HepG2 (cell line): ENCODE data around the gene SEC23IP. TPM values are rescaled to one million over a fixed set of nuclear protein-coding genes. Genes with fewer than 3 reads are reported as not detected.

Experiments used
- CREB1 ChIP-seq, 2 experiments: fragments of 450-650 bp in 1 of 2; IDR thresholded peaks; 2 replicates each; pipeline ENCODE4 v1.6.1; 2016 to 2017; ENCODE audit warnings: control low read depth in 1 of 2, mild to moderate bottlenecking in 1 of 2, missing compliant biosample characterization in 1 of 2, missing genetic modification characterization in 1 of 2
- HNF4G ChIP-seq, 2 experiments: sonication (generic) in 1 of 2; formaldehyde crosslinking in 1 of 2; IDR thresholded peaks; 2 replicates each; pipeline versions ENCODE4 v1.4.0 to v1.6.1; 2011 to 2020; ENCODE audit warnings: borderline replicate concordance in 2 of 2, low read depth in 2 of 2, mild to moderate bottlenecking in 2 of 2, low read length in 1 of 2, missing genetic modification reagents in 1 of 2, moderate library complexity in 1 of 2
- HNRNPK ChIP-seq: fragments of 200-400 bp; formaldehyde crosslinking; IDR thresholded peaks from 2 replicates; pipeline ENCODE4 v1.6.1; 2018; ENCODE audit warnings: low read length, low read depth, moderate library complexity, mild to moderate bottlenecking; ENCODE audit not compliant: poor library complexity, severe bottlenecking
- HNRNPLL ChIP-seq: fragments of 200-400 bp; formaldehyde crosslinking; IDR thresholded peaks from 2 replicates; pipeline ENCODE4 v1.6.1; 2017; ENCODE audit warnings: mild to moderate bottlenecking, low read depth, low read length; ENCODE audit not compliant: poor library complexity, severe bottlenecking
- HOXD1 ChIP-seq: sonication (generic); formaldehyde crosslinking; IDR thresholded peaks from 2 replicates; pipeline ENCODE4 v1.5.0; 2020; ENCODE audit warnings: missing genetic modification reagents
- MAFG ChIP-seq: sonication (generic); formaldehyde crosslinking; IDR thresholded peaks from 2 replicates; pipeline ENCODE4 v1.5.1; 2020; ENCODE audit warnings: mild to moderate bottlenecking, missing genetic modification reagents
- MED13 ChIP-seq: sonication (generic); formaldehyde crosslinking; IDR thresholded peaks from 2 replicates; pipeline ENCODE4 v1.5.0; 2020; ENCODE audit warnings: missing genetic modification reagents
- RFX3 ChIP-seq: IDR thresholded peaks from 2 replicates; pipeline ENCODE4 v1.6.1; 2016; ENCODE audit warnings: missing biosample characterization, missing genetic modification reagents
- SNAI1 ChIP-seq: sonication (generic); formaldehyde crosslinking; IDR thresholded peaks from 2 replicates; pipeline ENCODE4 v1.5.0; 2020; ENCODE audit warnings: mild to moderate bottlenecking, missing genetic modification reagents, borderline replicate concordance
- TBX3 ChIP-seq: fragments of 450-650 bp; IDR thresholded peaks from 2 replicates; pipeline ENCODE4 v1.6.1; 2017; ENCODE audit warnings: antibody characterized with exemption, mild to moderate bottlenecking, inconsistent platforms, borderline replicate concordance
- TCF7 ChIP-seq: sonication (generic); IDR thresholded peaks from 2 replicates; pipeline ENCODE4 v1.6.1; 2016; ENCODE audit warnings: antibody characterized with exemption, low read depth
- YEATS2 ChIP-seq: sonication (generic); formaldehyde crosslinking; IDR thresholded peaks from 2 replicates; pipeline ENCODE4 v1.4.0; 2020; ENCODE audit warnings: missing genetic modification reagents, borderline replicate concordance
- ZBTB3 ChIP-seq: sonication (generic); formaldehyde crosslinking; IDR thresholded peaks from 2 replicates; pipeline ENCODE4 v1.4.0; 2020; ENCODE audit warnings: low read depth, mild to moderate bottlenecking, moderate library complexity, missing genetic modification reagents, borderline replicate concordance
- ZFP37 ChIP-seq: sonication (generic); formaldehyde crosslinking; IDR thresholded peaks from 2 replicates; pipeline ENCODE4 v1.4.0; 2020; ENCODE audit warnings: missing genetic modification reagents, borderline replicate concordance
- ZFP82 ChIP-seq: sonication (generic); formaldehyde crosslinking; IDR thresholded peaks from 2 replicates; pipeline ENCODE4 v1.5.1; 2020; ENCODE audit warnings: mild to moderate bottlenecking, missing genetic modification reagents, borderline replicate concordance
- ZKSCAN1 ChIP-seq: fragments of 150-350 bp; IDR thresholded peaks from 2 replicates; pipeline ENCODE4 v1.6.1; 2014; ENCODE audit warnings: low read length
- polyA plus RNA-seq, 8 experiments: library from polyadenylated mRNA; depleted of rRNA in 3 of 8; stranded (reverse) in 7 of 8; unstranded in 1 of 8; fragments of >200 nt; fragmentation: Illumina TruSeq in 4 of 8; extraction: Trizol in 4 of 8; gene quantifications; 2 replicates each; pipeline versions ENCODE4 v1.2.1 to v1.2.3, GENCODE V29; 2011 to 2016; ENCODE audit warnings: low read depth in 4 of 8, missing spikeins in 1 of 8, mixed read lengths in 1 of 8; ENCODE audit not compliant: insufficient read depth in 1 of 8
- total RNA-seq, 5 experiments: library from RNA; depleted of rRNA; stranded (reverse); fragments of >200 nt; fragmentation: Illumina TruSeq; extraction: Trizol; gene quantifications; 2 replicates each; pipeline ENCODE4 v1.2.3, GENCODE V29; 2016; ENCODE audit warnings: low read depth in 1 of 5
- TF ChIP-seq, protein P1 (sequence below): IDR thresholded peaks from 2 replicates; pipeline ENCODE4 v1.6.1; 2016; ENCODE audit warnings: missing compliant biosample characterization, missing genetic modification reagents, borderline replicate concordance
- TF ChIP-seq, protein P2 (sequence below): sonication (generic); formaldehyde crosslinking; IDR thresholded peaks from 2 replicates; pipeline ENCODE4 v1.4.0; 2020; ENCODE audit warnings: missing genetic modification reagents
- TF ChIP-seq, protein P3 (sequence below): sonication (generic); formaldehyde crosslinking; IDR thresholded peaks from 2 replicates; pipeline ENCODE4 v1.8.0; 2022; ENCODE audit warnings: missing genetic modification reagents, mild to moderate bottlenecking, moderate library complexity, borderline replicate concordance
- TF ChIP-seq, protein P4 (sequence below): IDR thresholded peaks from 2 replicates; pipeline ENCODE4 v1.6.1; 2012; ENCODE audit warnings: low read depth, low read length, improper control_type of control experiment

The SEC23IP gene
- total and polyA plus RNA-seq, 2 of the 13 experiments (the other 11 are each of a cell fraction or from before 2014, with no cell fraction given): 32.3 to 57.7 TPM

DNA sequence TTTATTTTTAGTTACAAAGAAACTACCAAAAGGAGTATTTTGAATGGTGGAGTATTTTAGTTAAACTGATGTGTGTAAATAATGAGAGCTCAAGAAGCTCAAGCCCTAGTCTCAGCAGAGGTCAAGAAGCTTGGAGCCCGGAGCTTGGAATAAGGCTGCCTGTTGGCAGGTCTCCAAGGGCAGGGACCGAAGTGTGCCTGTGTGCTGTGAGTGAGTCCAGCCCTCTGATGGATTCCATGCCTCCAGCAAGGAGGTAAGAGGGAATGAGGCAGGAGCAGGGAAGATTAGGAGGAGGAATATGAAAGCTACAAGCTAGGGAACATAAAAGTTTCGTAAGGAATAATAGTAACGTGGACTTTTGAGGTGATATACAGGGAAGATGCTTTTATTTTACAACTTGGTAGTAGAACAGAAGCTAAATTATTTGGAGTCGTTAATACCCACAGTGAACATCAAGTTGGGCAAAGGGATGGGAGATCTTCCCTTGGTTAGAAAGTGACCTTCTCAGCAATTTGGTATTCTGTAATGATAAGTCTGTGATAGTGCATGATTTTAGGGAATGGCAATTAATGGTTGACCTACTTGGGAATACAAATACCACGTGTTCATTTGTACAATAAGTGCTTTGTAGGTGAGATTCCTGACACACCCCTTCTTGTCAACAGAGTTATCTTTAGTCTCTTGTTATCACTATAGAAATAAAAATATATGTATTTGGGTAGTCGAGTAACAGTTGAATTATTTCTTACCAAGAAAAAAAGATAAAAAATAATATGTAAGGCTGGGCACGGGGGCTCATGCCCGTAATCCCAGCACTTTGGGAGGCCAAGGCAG, 4.6 kb downstream of the SEC23IP start (continued):
- TF ChIP-seq, protein P1, sequence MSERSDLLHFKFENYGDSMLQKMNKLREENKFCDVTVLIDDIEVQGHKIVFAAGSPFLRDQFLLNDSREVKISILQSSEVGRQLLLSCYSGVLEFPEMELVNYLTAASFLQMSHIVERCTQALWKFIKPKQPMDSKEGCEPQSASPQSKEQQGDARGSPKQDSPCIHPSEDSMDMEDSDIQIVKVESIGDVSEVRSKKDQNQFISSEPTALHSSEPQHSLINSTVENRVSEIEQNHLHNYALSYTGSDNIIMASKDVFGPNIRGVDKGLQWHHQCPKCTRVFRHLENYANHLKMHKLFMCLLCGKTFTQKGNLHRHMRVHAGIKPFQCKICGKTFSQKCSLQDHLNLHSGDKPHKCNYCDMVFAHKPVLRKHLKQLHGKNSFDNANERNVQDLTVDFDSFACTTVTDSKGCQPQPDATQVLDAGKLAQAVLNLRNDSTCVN: no peak
- TF ChIP-seq, protein P2, sequence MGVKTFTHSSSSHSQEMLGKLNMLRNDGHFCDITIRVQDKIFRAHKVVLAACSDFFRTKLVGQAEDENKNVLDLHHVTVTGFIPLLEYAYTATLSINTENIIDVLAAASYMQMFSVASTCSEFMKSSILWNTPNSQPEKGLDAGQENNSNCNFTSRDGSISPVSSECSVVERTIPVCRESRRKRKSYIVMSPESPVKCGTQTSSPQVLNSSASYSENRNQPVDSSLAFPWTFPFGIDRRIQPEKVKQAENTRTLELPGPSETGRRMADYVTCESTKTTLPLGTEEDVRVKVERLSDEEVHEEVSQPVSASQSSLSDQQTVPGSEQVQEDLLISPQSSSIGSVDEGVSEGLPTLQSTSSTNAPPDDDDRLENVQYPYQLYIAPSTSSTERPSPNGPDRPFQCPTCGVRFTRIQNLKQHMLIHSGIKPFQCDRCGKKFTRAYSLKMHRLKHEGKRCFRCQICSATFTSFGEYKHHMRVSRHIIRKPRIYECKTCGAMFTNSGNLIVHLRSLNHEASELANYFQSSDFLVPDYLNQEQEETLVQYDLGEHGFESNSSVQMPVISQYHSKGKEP: no peak
- TF ChIP-seq HNRNPK: no peak
- no peak for TF ChIP-seq ZKSCAN1
- TF ChIP-seq YEATS2: no peak
- TF ChIP-seq TCF7: no peak
- TF ChIP-seq RFX3 (CRISPR knock-in tag): no peak
- TF ChIP-seq, protein P3, sequence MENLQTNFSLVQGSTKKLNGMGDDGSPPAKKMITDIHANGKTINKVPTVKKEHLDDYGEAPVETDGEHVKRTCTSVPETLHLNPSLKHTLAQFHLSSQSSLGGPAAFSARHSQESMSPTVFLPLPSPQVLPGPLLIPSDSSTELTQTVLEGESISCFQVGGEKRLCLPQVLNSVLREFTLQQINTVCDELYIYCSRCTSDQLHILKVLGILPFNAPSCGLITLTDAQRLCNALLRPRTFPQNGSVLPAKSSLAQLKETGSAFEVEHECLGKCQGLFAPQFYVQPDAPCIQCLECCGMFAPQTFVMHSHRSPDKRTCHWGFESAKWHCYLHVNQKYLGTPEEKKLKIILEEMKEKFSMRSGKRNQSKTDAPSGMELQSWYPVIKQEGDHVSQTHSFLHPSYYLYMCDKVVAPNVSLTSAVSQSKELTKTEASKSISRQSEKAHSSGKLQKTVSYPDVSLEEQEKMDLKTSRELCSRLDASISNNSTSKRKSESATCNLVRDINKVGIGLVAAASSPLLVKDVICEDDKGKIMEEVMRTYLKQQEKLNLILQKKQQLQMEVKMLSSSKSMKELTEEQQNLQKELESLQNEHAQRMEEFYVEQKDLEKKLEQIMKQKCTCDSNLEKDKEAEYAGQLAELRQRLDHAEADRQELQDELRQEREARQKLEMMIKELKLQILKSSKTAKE (CRISPR knock-in tag): no peak
- no peak for TF ChIP-seq ZBTB3 (CRISPR knock-in tag)
- no peak for TF ChIP-seq HNF4G (IDR thresholded peaks at IDR 0.05; ENCODE audit: borderline replicate concordance, low read depth, low read length)
- no peak for TF ChIP-seq HNF4G (CRISPR knock-in tag; IDR thresholded peaks at IDR 0.05; ENCODE audit: borderline replicate concordance, low read depth)
- TF ChIP-seq ZFP37: no peak
- TF ChIP-seq MED13 (CRISPR knock-in tag): no peak
- TF ChIP-seq TBX3: no peak
- TF ChIP-seq, protein P4, sequence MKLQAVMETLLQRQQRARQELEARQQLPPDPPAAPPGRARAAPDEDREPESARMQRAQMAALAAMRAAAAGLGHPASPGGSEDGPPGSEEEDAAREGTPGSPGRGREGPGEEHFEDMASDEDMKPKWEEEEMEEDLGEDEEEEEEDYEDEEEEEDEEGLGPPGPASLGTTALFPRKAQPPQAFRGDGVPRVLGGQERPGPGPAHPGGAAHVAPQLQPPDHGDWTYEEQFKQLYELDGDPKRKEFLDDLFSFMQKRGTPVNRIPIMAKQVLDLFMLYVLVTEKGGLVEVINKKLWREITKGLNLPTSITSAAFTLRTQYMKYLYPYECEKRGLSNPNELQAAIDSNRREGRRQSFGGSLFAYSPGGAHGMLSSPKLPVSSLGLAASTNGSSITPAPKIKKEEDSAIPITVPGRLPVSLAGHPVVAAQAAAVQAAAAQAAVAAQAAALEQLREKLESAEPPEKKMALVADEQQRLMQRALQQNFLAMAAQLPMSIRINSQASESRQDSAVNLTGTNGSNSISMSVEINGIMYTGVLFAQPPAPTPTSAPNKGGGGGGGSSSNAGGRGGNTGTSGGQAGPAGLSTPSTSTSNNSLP: no peak
- TF ChIP-seq SNAI1 (CRISPR knock-in tag): no peak
- no peak for TF ChIP-seq CREB1 (IDR thresholded peaks at IDR 0.05)
- no peak for TF ChIP-seq CREB1 (CRISPR knock-in tag; IDR thresholded peaks at IDR 0.05)
- no peak for TF ChIP-seq ZFP82 (CRISPR knock-in tag)
- TF ChIP-seq HOXD1 (CRISPR knock-in tag): no peak
- no peak for TF ChIP-seq HNRNPLL
- TF ChIP-seq MAFG: no peak
